NB4 (cell line): ENCODE data around the gene TMEM126A.

Experiments used
- DNase-seq: peaks from one replicate; pipeline ENCODE4 v3.0.0; 2010; ENCODE audit warnings: low read depth
- H3K4me3 ChIP-seq: one replicate; pipeline ENCODE4 v1.5.1; 2011; ENCODE audit warnings: mild to moderate bottlenecking, low read depth, low read length, moderate library complexity
- MYC ChIP-seq: IDR thresholded peaks from 2 replicates; pipeline ENCODE4 v1.6.1; 2011; ENCODE audit warnings: low read depth, low read length
- POLR2A ChIP-seq: IDR thresholded peaks from 2 replicates; pipeline ENCODE4 v1.6.1; 2011; ENCODE audit warnings: mild to moderate bottlenecking; ENCODE audit not compliant: insufficient read length; ENCODE audit errors: extremely low read depth
- TF ChIP-seq, protein P1 (sequence below): IDR thresholded peaks from one replicate; pipeline ENCODE4 v1.5.1; 2012; ENCODE audit warnings: low read depth, low read length
- TF ChIP-seq, protein P2 (sequence below): IDR thresholded peaks from 2 replicates; pipeline ENCODE4 v1.6.1; 2011; ENCODE audit warnings: low read depth, low read length

TMEM126A gene

DNA sequence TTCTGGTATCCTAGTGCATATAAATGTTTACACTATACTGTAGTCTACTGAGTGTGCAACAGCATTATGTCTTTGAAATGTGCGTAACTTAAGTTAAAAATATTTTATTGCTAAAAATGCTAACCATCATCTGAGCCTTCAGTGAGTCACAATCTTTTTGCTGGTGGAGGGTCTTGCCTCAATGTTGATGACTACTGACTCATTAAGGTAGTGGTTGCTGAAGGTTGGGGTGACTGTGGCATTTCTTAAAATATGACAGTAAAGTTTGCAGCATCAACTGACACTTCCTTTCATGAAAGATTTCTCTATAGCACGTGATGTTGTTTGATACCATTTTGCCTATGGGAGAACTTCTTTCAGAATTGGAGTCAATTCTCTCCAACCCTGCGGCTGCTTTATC lies 25.6 kb downstream of the TMEM126A start:
- TF ChIP-seq POLR2A, result no peak
- no peak for TF ChIP-seq MYC
- TF ChIP-seq, protein P1, sequence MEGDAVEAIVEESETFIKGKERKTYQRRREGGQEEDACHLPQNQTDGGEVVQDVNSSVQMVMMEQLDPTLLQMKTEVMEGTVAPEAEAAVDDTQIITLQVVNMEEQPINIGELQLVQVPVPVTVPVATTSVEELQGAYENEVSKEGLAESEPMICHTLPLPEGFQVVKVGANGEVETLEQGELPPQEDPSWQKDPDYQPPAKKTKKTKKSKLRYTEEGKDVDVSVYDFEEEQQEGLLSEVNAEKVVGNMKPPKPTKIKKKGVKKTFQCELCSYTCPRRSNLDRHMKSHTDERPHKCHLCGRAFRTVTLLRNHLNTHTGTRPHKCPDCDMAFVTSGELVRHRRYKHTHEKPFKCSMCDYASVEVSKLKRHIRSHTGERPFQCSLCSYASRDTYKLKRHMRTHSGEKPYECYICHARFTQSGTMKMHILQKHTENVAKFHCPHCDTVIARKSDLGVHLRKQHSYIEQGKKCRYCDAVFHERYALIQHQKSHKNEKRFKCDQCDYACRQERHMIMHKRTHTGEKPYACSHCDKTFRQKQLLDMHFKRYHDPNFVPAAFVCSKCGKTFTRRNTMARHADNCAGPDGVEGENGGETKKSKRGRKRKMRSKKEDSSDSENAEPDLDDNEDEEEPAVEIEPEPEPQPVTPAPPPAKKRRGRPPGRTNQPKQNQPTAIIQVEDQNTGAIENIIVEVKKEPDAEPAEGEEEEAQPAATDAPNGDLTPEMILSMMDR, result no peak
- TF ChIP-seq, protein P2, sequence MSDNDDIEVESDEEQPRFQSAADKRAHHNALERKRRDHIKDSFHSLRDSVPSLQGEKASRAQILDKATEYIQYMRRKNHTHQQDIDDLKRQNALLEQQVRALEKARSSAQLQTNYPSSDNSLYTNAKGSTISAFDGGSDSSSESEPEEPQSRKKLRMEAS, result no peak
- no peak for DNase-seq
- no peak overlapping the region for H3K4me3 ChIP-seq

GRCh38 chr11:85679576-85679975 lies 31.8 kb downstream of the TMEM126A start:
- DNase-seq, result no peak
- TF ChIP-seq POLR2A (no peak), MYC (no peak)
- TF ChIP-seq, protein P1, result no peak
- TF ChIP-seq, protein P2, result no peak
- H3K4me3 ChIP-seq, result no peak overlapping the region

DNA sequence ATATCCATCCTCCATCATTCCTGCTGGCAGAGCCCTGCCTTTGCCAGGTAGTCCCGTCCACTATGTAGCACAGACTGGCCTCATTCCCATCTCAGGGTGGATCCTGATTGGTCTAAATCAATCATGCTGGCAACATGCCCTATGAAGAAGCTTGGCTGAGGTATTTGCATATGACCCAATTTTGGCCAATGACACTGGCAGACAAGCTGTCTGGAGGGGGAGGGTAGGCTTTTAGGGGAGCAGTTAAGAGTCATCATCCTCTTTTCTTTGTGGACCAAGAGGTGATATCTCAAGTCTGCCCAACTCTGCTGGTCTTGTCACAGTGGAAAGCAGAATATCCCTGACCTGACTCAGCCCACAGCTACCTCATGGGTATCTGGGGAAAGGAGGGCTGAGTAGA lies 33.1 kb downstream of the TMEM126A start:
- no peak for DNase-seq
- TF ChIP-seq POLR2A, result no peak
- TF ChIP-seq, protein P2, result no peak
- TF ChIP-seq, protein P1, result no peak
- TF ChIP-seq MYC, result no peak
- no peak overlapping the region for H3K4me3 ChIP-seq

DNA sequence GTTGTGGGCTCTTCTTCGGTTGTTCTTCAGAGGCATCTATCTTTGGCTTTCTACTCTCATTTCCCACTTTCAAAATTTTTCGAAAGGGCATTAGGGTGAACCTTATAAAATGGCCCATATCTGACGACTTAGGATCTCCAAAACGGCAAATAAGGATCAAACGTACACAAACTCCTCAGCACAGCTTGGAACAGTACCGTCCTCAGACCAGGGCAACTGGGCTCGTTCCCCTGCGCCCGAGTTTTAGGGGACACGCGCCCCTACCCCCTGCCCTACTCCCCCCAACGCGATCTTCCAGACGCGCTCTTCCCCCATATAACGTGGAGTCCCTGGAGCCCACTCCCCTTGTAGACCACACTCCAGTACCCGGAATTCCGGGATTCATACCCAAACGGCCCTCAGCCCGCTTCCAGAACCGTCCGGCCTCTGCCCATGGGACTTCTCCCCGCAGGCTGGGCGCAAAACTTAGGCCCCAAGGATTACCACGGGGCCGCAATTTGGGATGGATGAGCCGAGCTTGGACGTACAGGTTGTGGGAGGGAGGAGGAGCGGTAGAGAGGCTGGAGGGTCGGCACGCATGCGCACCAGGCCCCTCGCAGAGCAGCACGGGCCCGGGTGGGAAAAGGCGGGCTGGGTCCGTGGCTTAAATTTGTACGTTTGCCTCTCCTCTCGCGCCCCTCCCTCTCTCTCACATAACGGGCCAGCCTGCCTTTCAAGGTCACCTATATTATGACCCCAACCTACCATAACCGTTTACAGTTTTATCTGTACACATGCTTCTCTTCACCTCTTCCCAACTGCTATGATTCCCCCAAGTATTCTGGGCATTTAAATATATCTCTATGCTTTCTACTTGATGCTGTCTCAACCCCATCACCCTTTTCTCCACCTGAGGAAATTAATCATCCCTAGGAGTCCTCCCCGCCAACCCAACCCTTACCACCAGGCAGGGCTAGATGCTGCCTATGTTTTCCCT lies 34.9 kb downstream of the TMEM126A start:
- no peak for DNase-seq
- no peak overlapping the region for H3K4me3 ChIP-seq
- TF ChIP-seq, protein P2, result no peak
- TF ChIP-seq MYC (no peak), POLR2A (no peak)
- TF ChIP-seq, protein P1, result no peak

- DNase-seq, result no peak
- TF ChIP-seq POLR2A, result no peak
- TF ChIP-seq, protein P2, result no peak
- H3K4me3 ChIP-seq, result no peak overlapping the region
These were observed 37.5 kb downstream of the TMEM126A start for GRCh38 chr11:85685125-85685819.
